NCI-H524 treated with DMSO at 0.1 percent for 48 hours (cell line): ENCODE results near the gene ZNF175.
"Not testable (repeated sequence)": the region's sequence is repeated elsewhere in the genome, so short reads cannot be mapped to it uniquely, and the experiment has no call there.

Experiments
- DNase-seq: peaks from one replicate; lab custom pipeline; 2025; lab: John Stamatoyannopoulos, UW

Gene ZNF175

GRCh38 chr19:51628153-51628939 lies 57.3 kb downstream of the ZNF175 start:
- no peak for DNase-seq

GRCh38 chr19:51630315-51630714 lies 59.2 kb downstream of the ZNF175 start, which contains the start of gene SIGLEC5:
SIGLEC5 (minus strand) TSS chr19:51630401; CDS start chr19:51630335, 66 bp downstream.
- DNase-seq = not testable (repeated sequence)

GRCh38 chr19:51632126-51632525 lies 61.0 kb downstream of the ZNF175 start:
- no peak for DNase-seq

- DNase-seq = no peak
These were observed 66.4 kb downstream of the ZNF175 start for GRCh38 chr19:51637362-51637978.

- no peak for DNase-seq
These were observed 68.8 kb downstream of the ZNF175 start for GRCh38 chr19:51639916-51640315.

- DNase-seq = no peak
These were observed 69.3 kb downstream of the ZNF175 start for GRCh38 chr19:51640386-51640785.

GRCh38 chr19:51641648-51642047 lies 70.6 kb downstream of the ZNF175 start:
- no peak for DNase-seq
